Loucy (cell line): Measurements from ENCODE around the gene NSL1.
"Not testable (repeated sequence)": the region's sequence is repeated elsewhere in the genome, so short reads cannot be mapped to it uniquely, and the experiment has no call there.

Experiments used
- H2AFZ ChIP-seq: fragments of 200-600 bp; sonication (generic); 2 replicates; pipeline ENCODE4 v1.6.0; 2016; ENCODE audit warnings: antibody characterized with exemption, mild to moderate bottlenecking, low read length, moderate library complexity
- H3F3A ChIP-seq: fragments of 200-600 bp; 2 replicates; pipeline ENCODE4 v1.6.0; 2016; ENCODE audit warnings: antibody characterized with exemption, low read depth, mild to moderate bottlenecking
- H3K27me3 ChIP-seq: fragments of 200-600 bp; sonication (generic); 2 replicates; pipeline ENCODE4 v1.6.1; 2014; ENCODE audit warnings: low read length, mild to moderate bottlenecking; ENCODE audit not compliant: insufficient read depth, poor library complexity, severe bottlenecking
- H3K36me3 ChIP-seq: fragments of 200-600 bp; sonication (generic); 2 replicates; pipeline ENCODE4 v1.6.1; 2016; ENCODE audit warnings: low read length; ENCODE audit not compliant: insufficient read depth
- H3K4me1 ChIP-seq: fragments of 200-600 bp; sonication (generic); 2 replicates; pipeline ENCODE4 v1.5.1; 2014; ENCODE audit warnings: low read length, mild to moderate bottlenecking; ENCODE audit not compliant: insufficient read depth, poor library complexity, severe bottlenecking
- H3K4me2 ChIP-seq: fragments of 200-600 bp; sonication (generic); 2 replicates; pipeline ENCODE4 v1.6.0; 2014; ENCODE audit warnings: antibody characterized with exemption, low read length, low read depth, mild to moderate bottlenecking; ENCODE audit not compliant: poor library complexity, severe bottlenecking
- H3K4me3 ChIP-seq: fragments of 200-600 bp; sonication (generic); 2 replicates; pipeline ENCODE4 v1.5.1; 2014; ENCODE audit warnings: low read length, mild to moderate bottlenecking, mixed read lengths; ENCODE audit not compliant: poor library complexity, severe bottlenecking
- H3K79me2 ChIP-seq: fragments of 200-600 bp; sonication (generic); 2 replicates; pipeline ENCODE4 v1.6.1; 2014; ENCODE audit warnings: low read length; ENCODE audit not compliant: insufficient read depth
- H3K9ac ChIP-seq: fragments of 200-600 bp; sonication (generic); 2 replicates; pipeline ENCODE4 v1.6.0; 2014; ENCODE audit warnings: mild to moderate bottlenecking, low read depth, low read length, moderate library complexity; ENCODE audit not compliant: poor library complexity, severe bottlenecking
- H3K9me2 ChIP-seq: fragments of 200-600 bp; sonication (generic); replicated peaks from 2 replicates; pipeline ENCODE4 v1.6.1; 2016; ENCODE audit warnings: low read depth, low read length, mixed read lengths
- H3K9me3 ChIP-seq: fragments of 200-600 bp; sonication (generic); 2 replicates; pipeline ENCODE4 v1.6.1; 2014; ENCODE audit warnings: mild to moderate bottlenecking, antibody characterized with exemption, low read length, low read depth; ENCODE audit not compliant: insufficient read depth
- H4K20me1 ChIP-seq: fragments of 200-600 bp; sonication (generic); 2 replicates; pipeline ENCODE4 v1.6.0; 2014; ENCODE audit warnings: antibody characterized with exemption, low read length, mild to moderate bottlenecking; ENCODE audit not compliant: insufficient read depth, poor library complexity, severe bottlenecking
- CTCF ChIP-seq: fragments of 200-600 bp; sonication (generic); conservative IDR thresholded peaks from 2 replicates; pipeline ENCODE4 v1.5.1; 2014; ENCODE audit warnings: mild to moderate bottlenecking, antibody characterized with exemption, low read length
- EZH2phosphoT487 ChIP-seq: fragments of 200-600 bp; IDR thresholded peaks from 2 replicates; pipeline ENCODE4 v1.6.1; 2018; ENCODE audit warnings: antibody characterized with exemption, mild to moderate bottlenecking, moderate library complexity, borderline replicate concordance

NSL1 gene

GRCh38 chr1:212727386-212728181 lies 64.0 kb downstream of the NSL1 start:
- Histone ChIP-seq H3K9me3 (no peaks in the 10 kb centered on the region), H3K79me2 (no peaks in the 10 kb centered on the region), H3K36me3 (peaks cover 5% of the 10 kb centered on the region; the same call in 1 of the 2 replicates), H3F3A (no peaks in the 10 kb centered on the region), H3K4me2 (no peak overlapping the region), H3K9ac (no peak overlapping the region), H3K4me1 (peaks cover 3% of the 10 kb centered on the region), H4K20me1 (no peaks in the 10 kb centered on the region), H2AFZ (no peak overlapping the region), H3K4me3 (no peak overlapping the region), H3K27me3 (no peaks in the 10 kb centered on the region), H3K9me2 (no peaks in the 10 kb centered on the region)
- no peak for TF ChIP-seq CTCF
- TF ChIP-seq EZH2phosphoT487, result no peak

DNA sequence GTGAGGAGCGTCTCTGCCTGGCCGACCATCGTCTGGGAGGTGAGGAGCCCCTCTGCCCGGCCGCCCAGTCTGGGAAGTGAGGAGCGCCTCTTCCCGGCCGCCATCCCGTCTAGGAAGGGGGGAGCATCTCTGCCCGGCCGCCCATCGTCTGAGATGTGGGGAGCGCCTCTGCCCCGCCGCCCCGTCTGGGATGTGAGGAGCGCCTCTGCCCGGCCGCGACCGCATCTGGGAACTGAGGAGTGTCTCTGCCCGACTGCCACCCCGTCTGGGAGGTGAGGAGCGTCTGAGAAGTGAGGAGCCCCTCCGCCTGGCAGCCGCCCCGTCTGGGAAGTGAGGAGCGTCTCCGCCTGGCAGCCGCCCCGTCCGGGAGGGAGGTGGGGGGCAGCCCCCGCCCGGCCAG lies 66.9 kb downstream of the NSL1 start:
- H4K20me1 ChIP-seq, H3K4me2 ChIP-seq, H3K9me3 ChIP-seq, H3K4me3 ChIP-seq, H3K9ac ChIP-seq, H3K36me3 ChIP-seq, H3K79me2 ChIP-seq, H3F3A ChIP-seq, H3K9me2 ChIP-seq, H3K27me3 ChIP-seq, H2AFZ ChIP-seq: not testable (repeated sequence)
- H3K4me1 ChIP-seq, result peaks cover 15% of the 10 kb centered on the region

DNA sequence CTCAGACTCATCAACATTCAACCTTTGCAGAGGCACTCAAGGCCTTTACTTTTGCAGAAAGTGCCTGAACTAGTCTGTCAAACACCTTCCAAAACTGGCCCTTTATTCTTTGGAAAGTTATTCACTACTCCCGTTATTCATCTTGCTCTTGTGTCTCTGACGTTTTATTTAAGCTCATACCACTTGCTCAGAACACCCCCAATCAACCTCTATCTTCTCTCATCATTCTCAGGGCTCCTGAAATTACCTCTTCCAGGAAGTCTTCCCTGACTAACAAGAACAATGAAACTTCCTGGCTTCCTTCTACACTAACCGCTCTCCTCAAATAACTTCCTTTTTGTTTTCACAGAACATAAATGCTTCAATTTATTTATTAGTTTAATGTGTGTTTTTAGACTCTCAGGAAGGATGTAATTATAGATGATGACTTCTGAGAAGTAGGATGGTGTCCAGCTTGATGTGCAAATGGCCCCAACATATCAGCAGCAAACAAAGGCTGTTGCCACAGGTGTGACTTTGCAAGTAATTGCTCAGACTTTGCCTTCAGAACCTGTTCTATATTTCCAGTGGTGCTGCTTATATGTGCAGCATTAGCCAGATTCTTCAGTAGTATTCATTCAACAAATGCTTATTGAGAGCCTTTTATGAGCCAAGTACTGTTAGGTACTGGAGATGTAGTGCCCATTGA lies 69.2 kb downstream of the NSL1 start:
- H3F3A ChIP-seq, result no peaks in the 10 kb centered on the region
- H3K9me3 ChIP-seq, result no peaks in the 10 kb centered on the region
- no peak overlapping the region for H3K4me3 ChIP-seq
- H3K79me2 ChIP-seq, result no peaks in the 10 kb centered on the region
- no peaks in the 10 kb centered on the region for H3K27me3 ChIP-seq
- H2AFZ ChIP-seq, result no peak overlapping the region
- no peaks in the 10 kb centered on the region for H3K9me2 ChIP-seq
- no peak overlapping the region for H3K9ac ChIP-seq
- H3K36me3 ChIP-seq, result no peaks in the 10 kb centered on the region
- TF ChIP-seq CTCF (no peak), EZH2phosphoT487 (no peak)
- H4K20me1 ChIP-seq, result no peaks in the 10 kb centered on the region
- peaks cover 15% of the 10 kb centered on the region for H3K4me1 ChIP-seq
- no peak overlapping the region for H3K4me2 ChIP-seq
